HUES64 (cell line): ENCODE measurements around the gene EVL.

Experiments used
- H3K27ac ChIP-seq: 2 replicates; pipeline ENCODE4 v1.7.0; 2013; ENCODE audit warnings: low read depth, low read length, inconsistent platforms
- H3K27me3 ChIP-seq: 2 replicates; pipeline ENCODE4 v1.6.1; 2013; ENCODE audit warnings: mild to moderate bottlenecking, low read length; ENCODE audit not compliant: insufficient read depth
- H3K36me3 ChIP-seq: 2 replicates; pipeline ENCODE4 v1.6.1; 2013; ENCODE audit warnings: mild to moderate bottlenecking, low read length; ENCODE audit not compliant: insufficient read depth
- H3K4me1 ChIP-seq: 2 replicates; pipeline ENCODE4 v1.6.1; 2013; ENCODE audit warnings: mild to moderate bottlenecking, low read length, moderate library complexity; ENCODE audit not compliant: insufficient read depth
- H3K4me3 ChIP-seq: 2 replicates; pipeline ENCODE4 v1.5.1; 2013; ENCODE audit warnings: mild to moderate bottlenecking, low read length, moderate library complexity
- H3K9ac ChIP-seq: 2 replicates; pipeline ENCODE4 v1.6.1; 2013; ENCODE audit warnings: mild to moderate bottlenecking, low read depth, low read length
- H3K9me3 ChIP-seq: 2 replicates; pipeline ENCODE4 v1.6.1; 2013; ENCODE audit warnings: low read depth, low read length; ENCODE audit not compliant: insufficient read depth
- WGBS: fragments of 150-250, 120-280 bp; methylation state at CpG from one replicate; pipeline ENCODE4 v1.1.7; 2013; ENCODE audit warnings: missing lambda C conversion rate; 5-methylcytosine and 5-hydroxymethylcytosine counted together

The EVL gene

DNA sequence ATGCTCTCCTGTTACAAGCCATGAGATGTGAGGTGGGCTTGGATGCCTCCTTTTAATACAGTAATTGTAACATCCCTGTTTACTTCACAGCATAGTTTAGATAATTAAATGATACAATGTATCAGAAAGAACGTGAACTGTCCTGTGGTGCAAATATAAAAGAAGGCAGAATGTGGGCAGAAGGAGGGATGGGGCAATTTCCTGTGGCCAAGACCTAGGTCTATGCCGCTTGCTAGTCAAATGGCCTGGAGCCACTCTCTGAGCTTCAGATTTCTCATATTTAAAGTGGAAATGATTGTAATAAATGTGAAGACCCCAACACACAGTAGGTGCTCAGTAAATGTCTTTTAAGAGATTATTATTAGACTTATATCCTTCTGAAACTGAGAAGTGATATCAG is 24.0 kb upstream of the EVL start:
- H3K4me3 ChIP-seq = no peak overlapping the region
- no peaks in the 10 kb centered on the region for H3K36me3 ChIP-seq
- no peaks in the 10 kb centered on the region for H3K27me3 ChIP-seq
- no peak overlapping the region for H3K9ac ChIP-seq
- H3K4me1 ChIP-seq = no peaks in the 10 kb centered on the region
- no peak overlapping the region for H3K27ac ChIP-seq
- H3K9me3 ChIP-seq = no peaks in the 10 kb centered on the region
- WGBS = 87% methylated on average over 2 of the region's 2 CpGs

DNA sequence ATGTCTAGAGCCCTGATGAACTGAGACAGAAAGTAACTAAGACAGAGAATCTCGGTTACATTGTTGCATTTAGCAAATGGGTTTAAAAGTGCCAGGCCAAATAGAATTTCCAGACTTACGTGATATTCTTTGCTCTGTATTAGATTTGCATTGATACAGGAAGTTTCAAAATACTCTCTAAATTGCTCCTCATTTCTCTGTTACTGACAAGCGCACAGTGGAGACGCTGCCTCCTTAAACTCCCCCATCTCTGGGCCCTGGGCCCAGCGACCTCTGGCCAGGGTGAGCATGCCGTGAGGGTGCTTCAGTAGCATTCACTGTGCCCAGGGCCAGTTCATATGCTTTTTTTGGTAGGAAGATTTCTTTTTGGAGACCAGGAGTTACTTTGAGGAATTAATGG is 22.9 kb upstream of the EVL start:
- Histone ChIP-seq H3K9ac (no peak overlapping the region), H3K4me3 (no peak overlapping the region), H3K9me3 (no peaks in the 10 kb centered on the region), H3K36me3 (no peaks in the 10 kb centered on the region), H3K27me3 (no peaks in the 10 kb centered on the region), H3K27ac (no peak overlapping the region), H3K4me1 (no peaks in the 10 kb centered on the region)
- 94% methylated on average over 6 of the region's 6 CpGs for WGBS

DNA sequence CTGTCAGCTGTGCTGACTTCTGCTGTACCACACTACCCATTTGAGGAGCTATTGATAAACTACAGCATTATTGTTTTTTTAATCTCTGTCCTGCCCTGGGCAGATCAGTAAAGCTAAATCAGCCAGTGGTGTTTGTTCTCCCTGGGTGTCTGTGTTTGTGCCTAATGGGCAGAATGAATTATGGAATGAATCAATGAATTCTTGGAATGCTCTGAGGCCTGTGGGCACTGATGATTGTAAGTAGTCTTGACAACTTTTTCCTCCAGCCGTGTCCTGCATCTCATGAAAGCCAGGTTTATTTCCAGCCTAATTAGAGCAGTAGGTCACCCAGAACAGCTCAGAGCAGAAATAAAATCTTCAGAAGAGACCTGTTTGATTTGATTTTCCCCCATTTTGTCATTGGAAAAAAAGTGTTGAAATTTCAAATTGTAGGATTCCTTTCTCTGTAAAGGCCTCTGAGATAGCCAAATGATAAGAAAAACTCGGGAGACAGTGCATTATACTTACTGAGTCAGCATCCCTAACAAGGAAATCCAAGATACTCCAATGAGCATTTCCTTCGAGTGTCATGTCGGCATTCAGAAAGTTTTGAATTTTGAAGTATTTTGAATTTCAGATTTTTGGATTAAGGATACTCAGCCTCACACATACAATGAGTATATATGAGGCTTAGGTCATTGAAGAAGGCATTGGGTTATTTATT is 19.4 kb upstream of the EVL start:
- 94% methylated on average over 2 of the region's 4 CpGs for WGBS
- Histone ChIP-seq H3K9me3 (no peaks in the 10 kb centered on the region), H3K4me3 (no peak overlapping the region), H3K9ac (no peak overlapping the region), H3K27ac (no peak overlapping the region), H3K4me1 (no peaks in the 10 kb centered on the region), H3K36me3 (no peaks in the 10 kb centered on the region), H3K27me3 (no peaks in the 10 kb centered on the region)

DNA sequence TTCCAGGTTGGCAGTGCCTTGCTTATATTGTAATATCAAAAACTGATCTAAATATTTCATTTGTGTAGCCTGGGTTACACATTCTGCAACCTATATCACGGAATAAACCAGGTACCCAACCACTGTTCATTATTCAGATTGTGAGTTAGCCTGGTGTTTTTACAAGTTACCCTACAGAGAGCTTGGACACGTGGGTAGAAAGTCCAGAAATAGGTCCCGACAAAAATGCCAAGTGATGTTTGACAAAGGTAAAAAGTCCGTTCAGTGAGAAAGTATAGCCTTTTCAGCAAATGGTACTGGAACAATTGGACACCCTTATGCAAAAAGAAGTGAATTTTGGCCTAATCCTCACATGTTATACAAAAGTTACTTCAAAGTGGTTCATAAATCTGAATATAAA is 17.6 kb upstream of the EVL start:
- Histone ChIP-seq H3K36me3 (no peaks in the 10 kb centered on the region), H3K9ac (no peak overlapping the region), H3K9me3 (no peaks in the 10 kb centered on the region), H3K27ac (no peak overlapping the region), H3K4me3 (no peak overlapping the region), H3K4me1 (no peaks in the 10 kb centered on the region), H3K27me3 (no peaks in the 10 kb centered on the region)
- WGBS = 92% methylated on average over 4 of the region's 4 CpGs

DNA sequence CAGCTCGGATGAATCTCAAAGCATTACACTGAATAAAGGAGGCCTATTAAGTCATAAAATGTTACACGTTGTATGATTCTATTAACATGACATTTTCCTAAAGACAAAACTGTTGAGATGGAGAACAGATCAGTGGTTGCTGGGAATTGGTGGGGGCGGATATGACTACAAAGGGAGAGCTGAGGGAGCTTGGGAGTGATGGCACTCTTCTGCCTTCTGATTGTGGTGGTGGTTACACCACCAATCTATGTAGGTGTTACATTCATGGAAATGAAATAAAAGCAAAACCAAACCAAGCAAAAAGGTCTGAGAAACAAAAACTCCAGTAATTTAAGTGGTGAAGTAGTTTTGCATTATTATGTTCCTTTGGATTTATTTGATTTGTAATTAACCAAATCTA is 16.4 kb upstream of the EVL start:
- WGBS = 94% methylated on average over 3 of the region's 3 CpGs
- no peak overlapping the region for H3K27ac ChIP-seq
- H3K36me3 ChIP-seq = no peaks in the 10 kb centered on the region

DNA sequence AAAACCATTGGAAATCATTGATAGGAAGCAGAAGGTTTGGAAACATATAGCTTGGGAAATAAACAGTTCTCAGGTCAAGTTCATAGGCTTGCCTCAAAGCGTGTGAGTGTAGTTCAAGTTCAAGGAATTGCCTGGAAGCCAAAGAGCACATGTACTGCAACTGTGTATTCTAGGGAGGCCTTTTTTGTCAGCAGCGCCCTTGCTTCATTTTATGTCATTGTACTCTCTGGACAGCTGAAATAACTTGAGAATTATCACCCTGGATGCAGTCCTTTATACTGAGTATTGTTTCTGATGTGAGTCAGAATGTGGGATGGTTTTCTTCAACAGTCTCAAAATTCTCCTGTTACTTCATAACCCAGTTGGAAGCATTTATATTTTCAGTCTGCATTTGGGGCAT is 16.0 kb upstream of the EVL start:
- H3K9me3 ChIP-seq = no peaks in the 10 kb centered on the region
- 88% methylated on average over 2 of the region's 2 CpGs for WGBS
- no peak overlapping the region for H3K4me3 ChIP-seq
- no peaks in the 10 kb centered on the region for H3K36me3 ChIP-seq
- H3K9ac ChIP-seq = no peak overlapping the region
- no peaks in the 10 kb centered on the region for H3K4me1 ChIP-seq
- no peaks in the 10 kb centered on the region for H3K27me3 ChIP-seq
- H3K27ac ChIP-seq = no peak overlapping the region

More for the DNA sequence above, 16.4 kb upstream of the EVL start:
- Histone ChIP-seq H3K9me3 (no peaks in the 10 kb centered on the region), H3K4me1 (no peaks in the 10 kb centered on the region), H3K27me3 (no peaks in the 10 kb centered on the region), H3K9ac (no peak overlapping the region), H3K4me3 (no peak overlapping the region)

DNA sequence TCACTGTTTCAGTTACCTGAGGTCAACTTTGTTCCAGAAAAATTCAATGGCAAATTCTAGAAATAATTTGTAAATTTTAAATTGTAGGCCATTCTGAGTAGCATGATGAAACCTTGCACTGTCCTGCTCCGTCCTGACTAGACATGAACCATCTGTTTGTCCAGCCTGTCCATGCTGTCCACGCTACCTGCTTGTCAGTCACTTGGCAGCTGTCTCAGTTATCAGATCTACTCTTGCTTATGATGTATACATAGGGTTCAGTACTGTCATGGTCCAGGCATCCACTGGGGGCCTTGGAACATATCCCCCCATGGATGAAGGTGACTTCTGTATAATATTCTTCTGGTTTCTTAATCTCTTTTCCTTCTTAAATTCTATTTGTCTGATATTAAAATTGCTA is 14.1 kb upstream of the EVL start:
- H3K9ac ChIP-seq = no peak overlapping the region
- H3K4me3 ChIP-seq = no peak overlapping the region
- H3K27ac ChIP-seq = no peak overlapping the region
- H3K9me3 ChIP-seq = no peaks in the 10 kb centered on the region
- no peaks in the 10 kb centered on the region for H3K27me3 ChIP-seq
- 94% methylated on average over 2 of the region's 2 CpGs for WGBS
- no peaks in the 10 kb centered on the region for H3K4me1 ChIP-seq
- no peaks in the 10 kb centered on the region for H3K36me3 ChIP-seq

DNA sequence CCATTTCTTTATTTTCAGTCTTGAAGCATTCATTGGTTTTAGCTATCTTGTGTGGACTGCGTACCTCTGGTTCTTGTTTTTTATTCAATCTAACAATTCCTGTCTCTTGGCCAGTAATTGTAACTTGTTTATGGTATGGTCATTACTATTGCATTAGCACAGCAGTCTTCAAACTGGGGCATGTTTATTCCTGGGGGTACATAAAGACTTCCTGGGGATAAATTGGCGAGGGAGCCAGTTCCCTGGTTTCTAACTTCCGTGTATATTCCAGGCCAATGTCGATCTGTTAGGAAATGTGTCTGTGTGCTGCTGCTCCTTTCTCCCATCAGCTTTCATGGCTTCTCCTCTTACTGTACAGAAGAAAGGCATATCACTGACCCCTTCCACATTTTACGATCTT is 13.7 kb upstream of the EVL start:
- Histone ChIP-seq H3K27me3 (no peaks in the 10 kb centered on the region), H3K4me3 (no peak overlapping the region), H3K9ac (no peak overlapping the region), H3K27ac (no peak overlapping the region), H3K4me1 (no peaks in the 10 kb centered on the region), H3K9me3 (no peaks in the 10 kb centered on the region), H3K36me3 (no peaks in the 10 kb centered on the region)
- whole genome bisulfite sequencing = 90% methylated on average over 5 of the region's 5 CpGs

DNA sequence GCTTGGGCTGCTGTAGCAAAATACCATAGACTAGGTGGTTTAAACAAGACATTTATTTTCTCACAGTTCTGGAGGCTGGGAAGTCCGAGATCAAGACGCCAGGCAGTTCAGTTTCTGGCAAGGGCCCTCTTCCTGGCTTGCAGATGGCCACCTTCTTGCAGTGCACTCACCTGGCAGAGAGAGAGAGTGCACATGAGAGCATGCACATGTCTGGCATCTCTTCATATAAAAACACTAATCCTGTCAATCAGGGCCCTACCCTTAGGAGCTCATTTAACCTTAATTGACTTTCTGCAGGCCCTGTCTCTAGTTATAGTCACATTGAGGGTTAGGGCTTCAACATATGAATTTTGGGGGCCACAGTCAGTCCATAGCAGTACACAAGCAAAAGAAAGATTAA is 12.4 kb upstream of the EVL start:
- Histone ChIP-seq H3K4me3 (no peak overlapping the region), H3K27me3 (no peaks in the 10 kb centered on the region), H3K9ac (no peak overlapping the region), H3K27ac (no peak overlapping the region), H3K4me1 (no peaks in the 10 kb centered on the region), H3K36me3 (no peaks in the 10 kb centered on the region), H3K9me3 (no peaks in the 10 kb centered on the region)
- 39% methylated on average over 2 of the region's 2 CpGs for WGBS

DNA sequence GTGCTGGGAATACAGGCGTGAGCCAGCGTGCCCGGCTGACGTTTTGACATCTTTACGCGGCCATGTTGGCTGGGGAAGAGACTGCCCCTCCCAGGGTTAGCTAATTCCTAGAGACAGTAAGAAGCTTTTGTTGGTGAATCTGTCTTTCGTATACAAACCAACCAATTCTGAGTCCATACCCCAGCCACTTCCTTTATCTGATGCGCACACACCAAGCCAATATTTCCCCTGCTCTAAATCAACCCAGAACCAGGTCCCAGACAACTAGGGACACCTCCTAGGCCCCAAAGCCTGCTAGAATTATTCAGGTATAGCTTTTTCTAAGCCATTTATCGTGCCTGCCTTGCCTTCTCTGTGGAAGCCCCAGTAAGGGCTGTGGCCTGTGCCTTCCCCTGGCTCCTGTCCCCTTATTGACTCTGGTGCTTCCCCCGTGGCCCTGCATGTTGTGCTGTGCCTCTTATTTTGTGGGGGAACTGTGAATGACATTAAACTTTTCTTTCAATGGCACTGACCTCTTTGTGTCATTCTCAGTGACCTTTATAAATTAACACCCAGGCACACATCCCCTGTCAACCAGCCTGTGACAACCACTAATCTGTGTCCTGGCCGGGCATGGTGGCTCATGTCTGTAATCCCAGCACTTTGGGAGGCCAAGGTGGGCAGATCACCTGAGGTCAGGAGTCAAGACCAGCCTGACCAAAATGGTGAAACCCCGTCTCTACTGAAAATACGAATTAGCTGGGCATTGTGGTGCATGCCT is 10.7 kb upstream of the EVL start:
- no peak overlapping the region for H3K27ac ChIP-seq
- no peak overlapping the region for H3K9ac ChIP-seq
- H3K27me3 ChIP-seq = no peaks in the 10 kb centered on the region
- 94% methylated on average over 13 of the region's 13 CpGs for WGBS
- H3K4me3 ChIP-seq = no peak overlapping the region
- no peaks in the 10 kb centered on the region for H3K36me3 ChIP-seq
- H3K9me3 ChIP-seq = no peaks in the 10 kb centered on the region
- H3K4me1 ChIP-seq = no peaks in the 10 kb centered on the region

DNA sequence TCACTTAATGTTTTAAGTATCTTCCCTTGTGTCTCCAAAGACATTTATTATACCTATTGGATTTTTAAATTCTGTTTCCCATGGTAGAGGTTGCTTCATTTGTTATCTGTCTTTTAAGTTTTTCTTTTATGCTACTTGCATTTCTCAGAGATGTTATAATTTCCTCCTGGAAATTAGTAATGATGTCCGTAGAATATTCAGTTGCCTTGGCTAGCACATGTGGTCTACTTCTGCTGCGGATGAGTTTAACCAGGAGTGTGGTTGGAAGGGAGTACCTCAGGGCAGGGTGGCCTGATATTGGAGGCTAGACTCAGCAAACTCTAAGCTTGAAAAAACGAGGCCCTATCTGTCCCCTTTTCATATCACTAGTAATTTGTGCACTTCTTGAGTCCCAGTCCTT is 8.8 kb upstream of the EVL start:
- WGBS = 79% methylated on average over 3 of the region's 3 CpGs
- Histone ChIP-seq H3K9me3 (no peaks in the 10 kb centered on the region), H3K27ac (no peak overlapping the region), H3K27me3 (no peaks in the 10 kb centered on the region), H3K4me1 (no peaks in the 10 kb centered on the region), H3K36me3 (no peaks in the 10 kb centered on the region), H3K4me3 (no peak overlapping the region), H3K9ac (no peak overlapping the region)
